Upper lobe of left lung (tissue), 4 donors: ENCODE results near the gene IL6R.

Experiments used
- EP300 ChIP-seq, 4 donors: sonication (generic); formaldehyde crosslinking; IDR thresholded peaks; one replicate each; pipeline ENCODE4 v1.5.1; 2017; ENCODE audit warnings: antibody characterized with exemption in 4 of 4, control low read depth in 2 of 4
- POLR2A ChIP-seq, 4 donors: fragments of 450-650 bp; IDR thresholded peaks; one replicate each; pipeline ENCODE4 v1.5.1; 2016 to 2017; ENCODE audit warnings: antibody characterized with exemption in 4 of 4, mild to moderate bottlenecking in 2 of 4
- POLR2AphosphoS5 ChIP-seq, 2 donors: sonication (generic); formaldehyde crosslinking; IDR thresholded peaks; one replicate each; pipeline ENCODE4 v1.5.1; 2017; ENCODE audit warnings: antibody characterized with exemption in 2 of 2
- TF ChIP-seq, protein P1 (sequence below), 6 experiments: fragments of 450-650 bp in 4 of 6; fragments of 200-600 bp in 2 of 6; sonication (generic) in 2 of 6; IDR thresholded peaks; one replicate each; pipeline ENCODE4 v1.5.1; 2016 to 2019; ENCODE audit warnings: antibody characterized with exemption in 6 of 6

DNA sequence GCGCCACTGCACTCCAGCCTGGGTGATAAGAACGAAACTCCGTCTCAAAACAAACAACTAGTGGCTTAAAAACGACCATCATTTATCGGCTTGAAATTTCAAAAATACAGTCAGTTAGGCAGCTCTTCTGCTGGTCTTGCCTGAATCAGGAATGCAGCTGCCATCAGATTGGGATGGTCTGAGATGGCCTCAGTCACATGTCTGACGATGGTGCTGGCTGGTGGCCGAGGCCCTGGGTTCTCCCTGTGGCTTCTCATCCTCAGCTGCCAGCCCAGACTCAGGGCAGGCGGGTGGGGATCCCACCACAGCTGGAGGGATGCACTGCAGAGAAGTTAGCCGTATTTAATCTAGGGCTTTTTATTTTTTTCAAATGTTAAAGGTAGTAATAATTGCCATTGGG lies 31.3 kb downstream of the IL6R start:
- TF ChIP-seq, protein P1, sequence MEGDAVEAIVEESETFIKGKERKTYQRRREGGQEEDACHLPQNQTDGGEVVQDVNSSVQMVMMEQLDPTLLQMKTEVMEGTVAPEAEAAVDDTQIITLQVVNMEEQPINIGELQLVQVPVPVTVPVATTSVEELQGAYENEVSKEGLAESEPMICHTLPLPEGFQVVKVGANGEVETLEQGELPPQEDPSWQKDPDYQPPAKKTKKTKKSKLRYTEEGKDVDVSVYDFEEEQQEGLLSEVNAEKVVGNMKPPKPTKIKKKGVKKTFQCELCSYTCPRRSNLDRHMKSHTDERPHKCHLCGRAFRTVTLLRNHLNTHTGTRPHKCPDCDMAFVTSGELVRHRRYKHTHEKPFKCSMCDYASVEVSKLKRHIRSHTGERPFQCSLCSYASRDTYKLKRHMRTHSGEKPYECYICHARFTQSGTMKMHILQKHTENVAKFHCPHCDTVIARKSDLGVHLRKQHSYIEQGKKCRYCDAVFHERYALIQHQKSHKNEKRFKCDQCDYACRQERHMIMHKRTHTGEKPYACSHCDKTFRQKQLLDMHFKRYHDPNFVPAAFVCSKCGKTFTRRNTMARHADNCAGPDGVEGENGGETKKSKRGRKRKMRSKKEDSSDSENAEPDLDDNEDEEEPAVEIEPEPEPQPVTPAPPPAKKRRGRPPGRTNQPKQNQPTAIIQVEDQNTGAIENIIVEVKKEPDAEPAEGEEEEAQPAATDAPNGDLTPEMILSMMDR (IDR thresholded peaks at IDR 0.05): no peak
- TF ChIP-seq POLR2AphosphoS5 (IDR thresholded peaks at IDR 0.05) (no peak), POLR2A (IDR thresholded peaks at IDR 0.05) (no peak), EP300 (IDR thresholded peaks at IDR 0.05) (no peak)
